HepG2 (cell line): ENCODE data around the gene LGR6. TPM values are rescaled to one million over a fixed set of nuclear protein-coding genes. Genes with fewer than 3 reads are reported as not detected.
A peak's percentile ranks its signal among the peaks of the same experiment; 100 is the strongest.

ENCODE experiments used
- AFF4 ChIP-seq: sonication (generic); formaldehyde crosslinking; IDR thresholded peaks from 2 replicates; pipeline ENCODE4 v1.4.0; 2020; ENCODE audit warnings: missing genetic modification reagents
- CBX5 ChIP-seq: sonication (generic); formaldehyde crosslinking; IDR thresholded peaks from 2 replicates; pipeline ENCODE4 v1.4.0; 2020; ENCODE audit warnings: missing genetic modification reagents, borderline replicate concordance
- ISL2 ChIP-seq: sonication (generic); formaldehyde crosslinking; IDR thresholded peaks from 2 replicates; pipeline ENCODE4 v1.5.0; 2020; ENCODE audit warnings: missing genetic modification reagents
- KLF9 ChIP-seq: IDR thresholded peaks from 2 replicates; pipeline ENCODE4 v1.6.1; 2016; ENCODE audit warnings: low read depth
- MAFF ChIP-seq: IDR thresholded peaks from 2 replicates; pipeline ENCODE4 v1.6.1; 2011; ENCODE audit warnings: low read depth, low read length, improper control_type of control experiment
- RAD51 ChIP-seq: fragments of 450-650 bp; IDR thresholded peaks from 2 replicates; pipeline ENCODE4 v1.6.1; 2016; ENCODE audit warnings: borderline replicate concordance
- RBAK ChIP-seq: sonication (generic); formaldehyde crosslinking; IDR thresholded peaks from 2 replicates; pipeline ENCODE4 v1.5.1; 2020; ENCODE audit warnings: mild to moderate bottlenecking, missing genetic modification reagents
- RNF219 ChIP-seq: sonication (generic); formaldehyde crosslinking; IDR thresholded peaks from 2 replicates; pipeline ENCODE4 v1.5.0; 2020; ENCODE audit warnings: mild to moderate bottlenecking, missing genetic modification reagents
- SMARCE1 ChIP-seq: fragments of 450-650 bp; IDR thresholded peaks from 2 replicates; pipeline ENCODE4 v1.6.1; 2017; ENCODE audit warnings: borderline replicate concordance
- STAT5B ChIP-seq: sonication (generic); formaldehyde crosslinking; IDR thresholded peaks from 2 replicates; pipeline ENCODE4 v1.4.0; 2020; ENCODE audit warnings: missing genetic modification reagents
- ZBED4 ChIP-seq: sonication (generic); formaldehyde crosslinking; IDR thresholded peaks from 2 replicates; pipeline ENCODE4 v1.4.0; 2020; ENCODE audit warnings: missing genetic modification reagents, borderline replicate concordance
- ZGPAT ChIP-seq: IDR thresholded peaks from 2 replicates; pipeline ENCODE4 v1.6.1; 2016; ENCODE audit warnings: mild to moderate bottlenecking
- ZNF256 ChIP-seq: sonication (generic); formaldehyde crosslinking; conservative IDR thresholded peaks from 2 replicates; pipeline ENCODE4 v1.4.0; 2020; ENCODE audit warnings: missing genetic modification reagents
- ZNF264 ChIP-seq: sonication (generic); formaldehyde crosslinking; IDR thresholded peaks from 2 replicates; pipeline ENCODE4 v1.4.0; 2020; ENCODE audit warnings: missing genetic modification reagents
- ZNF30 ChIP-seq: sonication (generic); formaldehyde crosslinking; IDR thresholded peaks from 2 replicates; pipeline ENCODE4 v1.5.0; 2020; ENCODE audit warnings: mild to moderate bottlenecking, missing genetic modification reagents
- ZNF572 ChIP-seq: sonication (generic); formaldehyde crosslinking; IDR thresholded peaks from 2 replicates; pipeline ENCODE4 v1.5.1; 2020; ENCODE audit warnings: mild to moderate bottlenecking, missing genetic modification reagents
- ZNF740 ChIP-seq: sonication (generic); formaldehyde crosslinking; IDR thresholded peaks from 2 replicates; pipeline ENCODE4 v1.4.0; 2020; ENCODE audit warnings: missing genetic modification reagents
- ZSCAN12 ChIP-seq: sonication (generic); formaldehyde crosslinking; IDR thresholded peaks from 2 replicates; pipeline ENCODE4 v1.9.0; 2021; ENCODE audit warnings: mild to moderate bottlenecking, missing genetic modification reagents
- ZZZ3 ChIP-seq: sonication (generic); formaldehyde crosslinking; IDR thresholded peaks from 2 replicates; pipeline ENCODE4 v1.4.0; 2020; ENCODE audit warnings: missing genetic modification reagents, mild to moderate bottlenecking, borderline replicate concordance
- polyA plus RNA-seq, 8 experiments: library from polyadenylated mRNA; depleted of rRNA in 3 of 8; stranded (reverse) in 7 of 8; unstranded in 1 of 8; fragments of >200 nt; fragmentation: Illumina TruSeq in 4 of 8; extraction: Trizol in 4 of 8; gene quantifications; 2 replicates each; pipeline versions ENCODE4 v1.2.1 to v1.2.3, GENCODE V29; 2011 to 2016; ENCODE audit warnings: low read depth in 4 of 8, missing spikeins in 1 of 8, mixed read lengths in 1 of 8; ENCODE audit not compliant: insufficient read depth in 1 of 8
- total RNA-seq, 5 experiments: library from RNA; depleted of rRNA; stranded (reverse); fragments of >200 nt; fragmentation: Illumina TruSeq; extraction: Trizol; gene quantifications; 2 replicates each; pipeline ENCODE4 v1.2.3, GENCODE V29; 2016; ENCODE audit warnings: low read depth in 1 of 5

Gene LGR6
- total and polyA plus RNA-seq, 2 of the 13 experiments (the other 11 are each of a cell fraction or from before 2014, with no cell fraction given) = 0.07 TPM; not detected in 1

- TF ChIP-seq RNF219 (CRISPR knock-in tag) (no peak), ZNF740 (0 out of 2 replicates have a peak, but pooled peaks have one; percentile 47), ZZZ3 (no peak), ZNF572 (CRISPR knock-in tag) (peak; percentile 72; the same call in 1 of the 2 replicates), ZGPAT (CRISPR knock-in tag) (peak; percentile 92), ZNF256 (CRISPR knock-in tag) (no peak), CBX5 (CRISPR knock-in tag) (peak; percentile 26; the same call in 1 of the 2 replicates), ZNF264 (CRISPR knock-in tag) (peak; percentile 40; the same call in 1 of the 2 replicates), MAFF (no peak), KLF9 (CRISPR knock-in tag) (no peak), RBAK (CRISPR knock-in tag) (no peak), ZSCAN12 (CRISPR knock-in tag) (no peak), STAT5B (CRISPR knock-in tag) (no peak), RAD51 (0 out of 2 replicates have a peak, but pooled peaks have one; percentile 8), SMARCE1 (no peak), AFF4 (CRISPR knock-in tag) (no peak), ZBED4 (CRISPR knock-in tag) (0 out of 2 replicates have a peak, but pooled peaks have one; percentile 40), ZNF30 (CRISPR knock-in tag) (no peak), ISL2 (CRISPR knock-in tag) (peak; percentile 80)
Observed at GRCh38 chr1:202348509-202349205, 155.1 kb downstream of the LGR6 start, which contains the start of gene PPP1R12B (continued).
